Smooth muscle cell (in vitro differentiated cells): ENCODE data around the gene UNK. TPM values are rescaled to one million over a fixed set of nuclear protein-coding genes. Genes with fewer than 3 reads are reported as not detected.
A peak's percentile ranks its signal among the peaks of the same experiment; 100 is the strongest.

Experiments used
- DNase-seq: peaks from one replicate; lab custom pipeline; 2025; ENCODE audit not compliant: unreplicated experiment; lab: John Stamatoyannopoulos, UW
- H2AFZ ChIP-seq: fragments of 200-600 bp; sonication (generic); 2 replicates; pipeline ENCODE4 v1.6.0; 2016; ENCODE audit warnings: antibody characterized with exemption, low read depth, mild to moderate bottlenecking
- H3F3A ChIP-seq: fragments of 200-600 bp; sonication (generic); 2 replicates; pipeline ENCODE4 v1.6.0; 2017; ENCODE audit warnings: antibody characterized with exemption, low read depth
- H3K27ac ChIP-seq: fragments of 200-600 bp; sonication (generic); 2 replicates; pipeline ENCODE4 v1.5.1; 2016; ENCODE audit warnings: low read depth, mild to moderate bottlenecking
- H3K27me3 ChIP-seq: fragments of 200-600 bp; sonication (generic); 2 replicates; pipeline ENCODE4 v1.6.1; 2016; ENCODE audit warnings: low read depth, mild to moderate bottlenecking
- H3K36me3 ChIP-seq: fragments of 200-600 bp; sonication (generic); 2 replicates; pipeline ENCODE4 v1.5.1; 2016; ENCODE audit warnings: low read depth
- H3K4me1 ChIP-seq: fragments of 200-600 bp; sonication (generic); 2 replicates; pipeline ENCODE4 v1.5.1; 2016; ENCODE audit warnings: low read depth
- H3K4me2 ChIP-seq: fragments of 200-600 bp; sonication (generic); 2 replicates; pipeline ENCODE4 v1.6.0; 2016; ENCODE audit warnings: mild to moderate bottlenecking
- H3K4me3 ChIP-seq: fragments of 200-600 bp; sonication (generic); 2 replicates; pipeline ENCODE4 v1.5.1; 2016; ENCODE audit warnings: mild to moderate bottlenecking
- H3K79me2 ChIP-seq: fragments of 200-600 bp; sonication (generic); 2 replicates; pipeline ENCODE4 v1.6.0; 2016; ENCODE audit warnings: low read depth, mild to moderate bottlenecking
- H3K9ac ChIP-seq: fragments of 200-600 bp; sonication (generic); 2 replicates; pipeline ENCODE4 v1.6.0; 2016; ENCODE audit warnings: low read depth
- H3K9me3 ChIP-seq: fragments of 200-600 bp; sonication (generic); replicated peaks from 2 replicates; pipeline ENCODE4 v1.5.1; 2016; ENCODE audit warnings: low read depth
- H4K20me1 ChIP-seq: fragments of 200-600 bp; sonication (generic); 2 replicates; pipeline ENCODE4 v1.6.0; 2016; ENCODE audit warnings: low read depth
- WGBS: methylation state at CpG from one replicate; pipeline ENCODE4 v1.1.7; 2016; ENCODE audit warnings: low lambda C conversion rate; 5-methylcytosine and 5-hydroxymethylcytosine counted together
- polyA plus RNA-seq: library from polyadenylated mRNA; unstranded; fragments of >200 nt; fragmentation: Nextera tagmentation; extraction: Ambion mirVana; gene quantifications from 2 replicates; pipeline ENCODE4 v1.2.1, GENCODE V29; 2016
- total RNA-seq: library from RNA; depleted of rRNA; stranded (reverse); fragments of >200 nt; gene quantifications from 2 replicates; pipeline ENCODE4 v1.2.3, GENCODE V29; 2014
- TF ChIP-seq, protein P1 (sequence below): fragments of 200-600 bp; sonication (generic); IDR thresholded peaks from 2 replicates; pipeline ENCODE4 v1.5.1; 2017; ENCODE audit warnings: borderline replicate concordance, mild to moderate bottlenecking, antibody characterized with exemption; ENCODE audit not compliant: insufficient read depth, poor library complexity, severe bottlenecking

The UNK gene
- total and polyA plus RNA-seq, 2 experiments from 2014 or later: 26.8 to 39.5 TPM

DNA sequence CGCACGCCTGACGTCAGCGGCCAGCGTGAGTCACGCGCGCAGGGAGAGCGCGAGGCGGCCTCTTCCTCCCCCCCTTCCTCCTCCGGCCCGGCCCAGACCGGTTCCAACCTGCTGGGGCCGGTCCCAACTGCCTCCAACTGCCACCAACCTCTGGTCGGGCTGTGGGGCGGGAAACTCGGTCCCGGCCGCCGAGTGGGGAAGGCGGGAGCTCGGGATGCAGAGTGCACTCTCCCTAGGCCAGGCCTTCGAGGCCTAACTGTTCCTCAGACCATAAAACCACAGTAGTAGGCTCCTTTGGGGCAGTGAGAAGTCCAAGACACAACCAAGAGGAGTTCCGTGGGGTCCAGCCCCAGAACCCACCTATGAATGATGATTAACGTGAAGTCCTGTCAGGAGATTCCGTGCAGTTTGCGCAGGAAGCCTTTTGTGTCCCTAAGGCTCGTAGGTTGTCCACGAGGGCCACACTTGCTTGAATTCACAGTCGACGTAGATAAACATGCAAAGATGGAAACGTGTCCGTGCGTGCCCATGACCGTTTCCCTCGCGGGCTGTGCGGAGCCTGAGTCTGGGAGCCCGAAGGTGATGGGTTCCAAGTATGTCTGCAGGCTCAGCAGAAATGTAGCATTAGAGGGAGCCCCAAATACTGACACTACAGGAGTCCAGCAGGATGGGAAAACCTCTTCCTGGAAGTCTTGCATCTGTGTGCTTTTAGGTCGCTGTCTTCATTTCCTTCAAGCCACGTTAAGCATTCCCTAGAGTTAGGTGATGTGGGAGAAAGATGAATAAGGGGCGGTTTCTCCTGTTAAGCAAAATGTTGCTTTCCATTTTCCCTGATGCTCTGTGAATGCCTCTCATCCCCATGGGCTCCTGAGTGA is 647 bp downstream of the UNK start:
- H3K4me2 ChIP-seq: peak overlapping the region; percentile 85
- peaks cover 42% of the 10 kb centered on the region for H3K79me2 ChIP-seq
- H3K9ac ChIP-seq: peak overlapping the region; percentile 98
- no peaks in the 10 kb centered on the region for H3K27me3 ChIP-seq
- H3K4me1 ChIP-seq: peaks cover 25% of the 10 kb centered on the region
- peaks cover 17% of the 10 kb centered on the region for H3F3A ChIP-seq
- H2AFZ ChIP-seq: no peak overlapping the region
- no peaks in the 10 kb centered on the region for H3K36me3 ChIP-seq
- TF ChIP-seq, protein P1, sequence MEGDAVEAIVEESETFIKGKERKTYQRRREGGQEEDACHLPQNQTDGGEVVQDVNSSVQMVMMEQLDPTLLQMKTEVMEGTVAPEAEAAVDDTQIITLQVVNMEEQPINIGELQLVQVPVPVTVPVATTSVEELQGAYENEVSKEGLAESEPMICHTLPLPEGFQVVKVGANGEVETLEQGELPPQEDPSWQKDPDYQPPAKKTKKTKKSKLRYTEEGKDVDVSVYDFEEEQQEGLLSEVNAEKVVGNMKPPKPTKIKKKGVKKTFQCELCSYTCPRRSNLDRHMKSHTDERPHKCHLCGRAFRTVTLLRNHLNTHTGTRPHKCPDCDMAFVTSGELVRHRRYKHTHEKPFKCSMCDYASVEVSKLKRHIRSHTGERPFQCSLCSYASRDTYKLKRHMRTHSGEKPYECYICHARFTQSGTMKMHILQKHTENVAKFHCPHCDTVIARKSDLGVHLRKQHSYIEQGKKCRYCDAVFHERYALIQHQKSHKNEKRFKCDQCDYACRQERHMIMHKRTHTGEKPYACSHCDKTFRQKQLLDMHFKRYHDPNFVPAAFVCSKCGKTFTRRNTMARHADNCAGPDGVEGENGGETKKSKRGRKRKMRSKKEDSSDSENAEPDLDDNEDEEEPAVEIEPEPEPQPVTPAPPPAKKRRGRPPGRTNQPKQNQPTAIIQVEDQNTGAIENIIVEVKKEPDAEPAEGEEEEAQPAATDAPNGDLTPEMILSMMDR: no peak
- no peaks in the 10 kb centered on the region for H3K9me3 ChIP-seq
- no peak for DNase-seq
- H3K27ac ChIP-seq: peak overlapping the region; percentile 98
- 5% methylated on average over 30 of the region's 43 CpGs for WGBS
- H3K4me3 ChIP-seq: peak overlapping the region; percentile 76
- H4K20me1 ChIP-seq: peaks cover 14% of the 10 kb centered on the region

DNA sequence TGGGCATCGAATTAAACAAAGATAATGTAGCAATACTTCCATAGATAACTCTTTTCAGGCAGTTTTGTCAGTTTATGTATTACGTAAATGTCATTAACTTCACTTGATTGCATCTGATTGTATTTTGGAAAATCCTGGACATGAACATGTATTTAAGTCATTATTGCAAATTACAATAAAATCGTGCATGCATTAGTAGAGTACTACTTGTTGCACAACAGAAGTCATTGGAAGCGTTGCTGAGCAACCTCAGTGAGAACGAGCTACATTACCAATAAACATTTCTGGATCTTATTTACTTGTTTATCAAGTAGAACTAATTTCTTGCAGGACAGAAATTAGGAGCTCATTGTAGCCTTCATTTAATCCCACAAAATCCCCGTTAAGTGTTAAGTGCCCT is 6.6 kb downstream of the UNK start:
- Histone ChIP-seq H3K27me3 (no peaks in the 10 kb centered on the region), H3K9ac (no peak overlapping the region), H3K79me2 (peaks cover 98% of the 10 kb centered on the region), H2AFZ (no peak overlapping the region), H3F3A (peaks cover 11% of the 10 kb centered on the region), H3K4me1 (peaks cover 6% of the 10 kb centered on the region), H3K36me3 (no peaks in the 10 kb centered on the region), H3K27ac (no peak overlapping the region), H3K4me3 (no peak overlapping the region), H3K9me3 (no peaks in the 10 kb centered on the region), H3K4me2 (no peak overlapping the region), H4K20me1 (peaks cover 65% of the 10 kb centered on the region)
- WGBS: 91% methylated on average over 6 of the region's 6 CpGs
- no peak for DNase-seq
- TF ChIP-seq, protein P1: no peak

DNA sequence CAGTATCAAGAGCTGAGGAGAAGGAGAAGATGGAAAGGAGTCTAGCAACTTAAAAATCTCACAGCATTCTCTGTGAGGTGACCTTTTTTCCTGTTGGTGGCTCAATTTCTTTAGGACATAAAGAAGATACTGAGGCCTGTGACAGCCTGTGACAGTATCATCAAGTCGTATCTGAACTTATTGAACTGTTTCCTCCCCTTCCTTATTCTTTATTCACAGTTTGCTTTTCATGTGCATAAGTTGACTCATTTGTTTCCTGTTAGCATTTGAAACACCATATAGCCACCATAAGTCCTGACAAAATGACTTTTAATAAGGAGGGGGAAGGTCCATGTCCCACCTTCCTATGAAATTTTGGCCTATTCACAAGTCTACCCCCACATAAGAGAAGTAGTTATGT is 8.9 kb downstream of the UNK start:
- H4K20me1 ChIP-seq: peaks cover 82% of the 10 kb centered on the region
- TF ChIP-seq, protein P1: no peak
- no peaks in the 10 kb centered on the region for H3F3A ChIP-seq
- no peaks in the 10 kb centered on the region for H3K9me3 ChIP-seq
- H3K27me3 ChIP-seq: no peaks in the 10 kb centered on the region
- no peaks in the 10 kb centered on the region for H3K36me3 ChIP-seq
- no peak overlapping the region for H3K4me2 ChIP-seq
- H2AFZ ChIP-seq: no peak overlapping the region
- no peak overlapping the region for H3K9ac ChIP-seq
- H3K27ac ChIP-seq: no peak overlapping the region
- WGBS: 96% methylated on average over 1 of the region's 1 CpG
- no peaks in the 10 kb centered on the region for H3K4me1 ChIP-seq
- H3K4me3 ChIP-seq: no peak overlapping the region
- peaks cover 95% of the 10 kb centered on the region for H3K79me2 ChIP-seq
- DNase-seq: no peak
